BLaER1 treated with 17β-estradiol and CSF1 and Interleukin-3, amounts not matched to agents 10 nM and 100 nM (cell line): Measurements from ENCODE around the gene TCF25.

Experiments
- H3K27ac ChIP-seq, 11 experiments: shearing (Covaris generic); formaldehyde crosslinking; 2 replicates each; pipeline ENCODE4 v1.8.1; 2022
- H3K27me3 ChIP-seq, 11 experiments: shearing (Covaris generic); formaldehyde crosslinking; 2 replicates each; pipeline ENCODE4 v1.8.1; 2022
- H3K36me3 ChIP-seq, 11 experiments: shearing (Covaris generic); formaldehyde crosslinking; 2 replicates each; pipeline ENCODE4 v1.8.1; 2022
- H3K4me1 ChIP-seq, 10 experiments: shearing (Covaris generic); formaldehyde crosslinking; 2 replicates each; pipeline ENCODE4 v1.8.1; 2022
- H3K4me2 ChIP-seq, 11 experiments: shearing (Covaris generic); formaldehyde crosslinking; 2 replicates each; pipeline ENCODE4 v1.8.1; 2022
- H3K4me3 ChIP-seq, 10 experiments: shearing (Covaris generic); formaldehyde crosslinking; 2 replicates each; pipeline ENCODE4 v1.8.1; 2022
- H3K9ac ChIP-seq, 11 experiments: shearing (Covaris generic); formaldehyde crosslinking; 2 replicates each; pipeline ENCODE4 v1.8.1; 2022
- H3K9me3 ChIP-seq, 11 experiments: shearing (Covaris generic); formaldehyde crosslinking; replicated peaks in 1 of 11; 2 replicates each; pipeline ENCODE4 v1.8.1; 2022
- H4K20me1 ChIP-seq, 11 experiments: shearing (Covaris generic); formaldehyde crosslinking; 2 replicates each; pipeline ENCODE4 v1.8.1; 2022
- Cebpa-rat ChIP-seq, 11 experiments: shearing (Covaris generic); IDR thresholded peaks; 2 replicates each; pipeline ENCODE4 v1.8.1; 2022

Gene TCF25

DNA sequence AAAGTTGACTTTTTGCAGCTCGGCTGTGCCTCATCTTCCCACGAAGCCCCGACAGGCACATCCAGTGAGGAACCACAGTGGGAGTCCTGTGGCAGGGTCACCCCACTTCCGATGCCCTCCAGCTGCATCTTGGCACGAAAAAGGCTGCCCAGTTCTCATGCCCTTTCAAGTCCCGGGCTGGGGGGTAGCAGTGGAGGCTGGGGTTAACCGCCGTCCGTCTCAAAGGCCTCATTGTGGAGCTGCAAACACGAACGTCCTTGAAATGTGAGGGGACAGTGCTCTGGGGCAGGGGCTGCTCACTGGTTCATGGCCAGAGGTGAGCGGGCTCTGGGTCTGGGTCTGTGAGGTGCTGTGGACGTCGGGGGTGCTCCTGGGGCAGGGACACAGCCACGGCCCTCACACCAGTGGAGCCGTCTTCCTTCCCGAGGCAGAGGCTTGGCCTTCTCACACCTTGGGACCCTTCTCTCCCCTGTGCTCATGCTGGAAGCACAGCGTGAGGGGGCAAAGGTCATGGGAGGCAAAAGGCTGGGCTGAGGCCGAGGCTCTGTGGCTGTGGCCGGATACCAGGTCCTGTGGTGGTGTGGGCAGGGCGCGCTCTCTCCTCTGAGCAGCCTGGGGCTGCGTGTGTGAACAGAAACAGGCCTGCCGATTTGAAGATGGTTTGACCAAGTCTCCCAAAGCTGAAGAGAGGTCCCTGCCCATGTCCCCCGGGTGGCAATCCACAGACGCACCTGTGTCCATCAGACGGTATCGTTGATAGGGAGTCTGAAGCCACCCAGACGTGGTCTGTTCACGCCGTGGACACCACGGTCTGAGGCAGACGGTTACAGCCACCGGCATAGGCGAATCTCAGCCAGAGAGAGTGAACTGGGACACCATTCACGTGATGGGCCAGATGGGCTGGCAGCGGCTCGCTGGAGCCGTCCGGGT is 42.2 kb downstream of the TCF25 start:
- Histone ChIP-seq H3K4me1 (peaks cover 46 to 74% (median 64%) of the 10 kb centered on the region in 10 experiments), H4K20me1 (peaks cover 10 to 60% (median 34%) of the 10 kb centered on the region in 11 experiments; a peak in 17 of 22 replicates), H3K36me3 (peaks cover 24 to 36% (median 31%) of the 10 kb centered on the region in 11 experiments), H3K4me2 (peak overlapping the region in 4 of 11 experiments; percentile 0 to 20 (median 14); a peak in 3 of 22 replicates), H3K27ac (0 out of 22 replicates have a peak overlapping the region, but pooled peaks of 1 of the 11 experiments have one; percentile 3), H3K9ac (0 out of 22 replicates have a peak overlapping the region, but pooled peaks of 1 of the 11 experiments have one; percentile 6), H3K9me3 (no peaks in the 10 kb centered on the region), H3K27me3 (no peaks in the 10 kb centered on the region), H3K4me3 (no peak overlapping the region)
- no peak for TF ChIP-seq Cebpa-rat (IDR thresholded peaks at IDR 0.05)

DNA sequence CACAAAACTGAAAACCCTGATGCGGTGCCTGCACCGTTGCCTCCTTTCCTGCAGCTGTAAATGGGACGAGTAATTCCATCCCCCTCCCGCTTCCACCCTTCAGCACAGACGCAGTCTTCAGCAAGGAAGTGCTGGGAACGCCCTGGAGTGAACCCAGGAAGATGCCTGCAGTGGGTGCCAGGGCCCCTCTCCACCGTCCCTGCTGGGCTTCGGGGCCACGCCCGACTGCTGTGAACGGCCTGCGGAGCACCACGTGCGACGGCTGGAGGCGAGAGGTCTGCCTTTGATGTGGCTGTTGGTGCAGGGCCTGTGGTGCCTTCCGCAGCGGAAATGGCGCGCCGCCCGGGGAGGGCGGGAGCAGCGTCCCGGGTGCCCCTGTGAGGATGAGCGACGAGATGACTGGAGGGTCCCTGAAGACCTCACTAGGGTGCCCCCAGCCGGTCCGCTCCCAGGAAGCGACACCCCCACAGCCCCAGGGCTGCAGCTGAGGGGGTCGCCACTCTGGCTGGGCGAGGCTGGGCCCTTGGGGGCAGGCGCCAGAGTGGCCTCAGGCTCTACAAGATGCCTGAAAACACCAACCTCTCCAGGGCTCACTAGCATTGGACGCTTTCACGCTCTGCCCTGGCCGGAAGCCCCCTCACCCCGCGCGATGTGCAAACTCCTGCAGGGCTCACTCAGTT is 44.5 kb downstream of the TCF25 start:
- H3K9me3 ChIP-seq = no peaks in the 10 kb centered on the region
- H3K9ac ChIP-seq = peak overlapping the region; percentile 43 to 79 (median 74)
- peaks cover 6 to 13% (median 8%) of the 10 kb centered on the region in 11 experiments; a peak in 18 of 22 replicates for H3K36me3 ChIP-seq
- no peak for TF ChIP-seq Cebpa-rat (IDR thresholded peaks at IDR 0.05)
- peak overlapping the region; percentile 88 to 100 (median 98) for H3K4me2 ChIP-seq
- H3K27me3 ChIP-seq = no peaks in the 10 kb centered on the region
- peaks cover 0 to 45% (median 11%) of the 10 kb centered on the region in 11 experiments; a peak in 14 of 22 replicates for H4K20me1 ChIP-seq
- peak overlapping the region; percentile 46 to 66 (median 56) for H3K4me3 ChIP-seq
- H3K4me1 ChIP-seq = peaks cover 53 to 79% (median 75%) of the 10 kb centered on the region in 10 experiments
- peak overlapping the region; percentile 22 to 87 (median 80); a peak in 21 of 22 replicates for H3K27ac ChIP-seq

DNA sequence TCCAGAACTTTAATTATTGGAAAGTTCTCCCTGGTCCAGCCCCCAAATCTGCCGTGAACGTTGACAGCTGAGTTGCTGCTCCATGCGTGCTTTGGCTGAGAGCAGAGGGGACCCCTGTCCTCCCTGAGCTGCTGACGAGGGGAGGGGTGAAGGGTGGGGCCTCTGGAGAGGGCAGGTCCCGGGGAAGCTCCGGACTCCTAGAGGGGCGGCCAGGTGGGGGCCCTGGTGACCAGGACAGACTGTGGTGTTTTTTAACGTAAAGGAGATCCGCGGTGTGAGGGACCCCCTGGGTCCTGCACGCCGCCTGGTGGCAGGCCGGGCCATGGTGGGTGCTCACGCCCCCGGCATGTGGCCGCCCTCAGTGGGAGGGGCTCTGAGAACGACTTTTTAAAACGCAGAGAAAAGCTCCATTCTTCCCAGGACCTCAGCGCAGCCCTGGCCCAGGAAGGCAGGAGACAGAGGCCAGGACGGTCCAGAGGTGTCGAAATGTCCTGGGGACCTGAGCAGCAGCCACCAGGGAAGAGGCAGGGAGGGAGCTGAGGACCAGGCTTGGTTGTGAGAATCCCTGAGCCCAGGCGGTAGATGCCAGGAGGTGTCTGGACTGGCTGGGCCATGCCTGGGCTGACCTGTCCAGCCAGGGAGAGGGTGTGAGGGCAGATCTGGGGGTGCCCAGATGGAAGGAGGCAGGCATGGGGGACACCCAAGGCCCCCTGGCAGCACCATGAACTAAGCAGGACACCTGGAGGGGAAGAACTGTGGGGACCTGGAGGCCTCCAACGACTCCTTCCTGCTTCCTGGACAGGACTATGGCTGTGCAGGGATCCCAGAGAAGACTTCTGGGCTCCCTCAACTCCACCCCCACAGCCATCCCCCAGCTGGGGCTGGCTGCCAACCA is 45.3 kb downstream of the TCF25 start, which contains the start of gene MC1R:
TSS of gene MC1R (plus strand) at position 410 of the 895 bp plus-strand sequence. CDS start at position 807, 397 bp downstream.
- H3K36me3 ChIP-seq = peaks cover 0 to 6% (median under 1%) of the 10 kb centered on the region in 11 experiments; a peak in 8 of 22 replicates
- H4K20me1 ChIP-seq = peaks cover 0 to 42% (median 7%) of the 10 kb centered on the region in 11 experiments; a peak in 15 of 22 replicates
- H3K9ac ChIP-seq = peak within 1 kb of the TSS; percentile 43 to 84 (median 74)
- H3K27ac ChIP-seq = peak within 1 kb of the TSS; percentile 22 to 87 (median 80); a peak in 21 of 22 replicates
- H3K9me3 ChIP-seq = no peaks in the 10 kb centered on the region
- no peak for TF ChIP-seq Cebpa-rat (IDR thresholded peaks at IDR 0.05)
- peak within 1 kb of the TSS; percentile 46 to 66 (median 56) for H3K4me3 ChIP-seq
- peaks cover 53 to 82% (median 78%) of the 10 kb centered on the region in 10 experiments for H3K4me1 ChIP-seq
- no peaks in the 10 kb centered on the region; a peak in 2 of 22 replicates for H3K27me3 ChIP-seq
- peak within 1 kb of the TSS; percentile 88 to 100 (median 98) for H3K4me2 ChIP-seq

GRCh38 chr16:89919535-89920406 is 46.4 kb downstream of the TCF25 start:
- Histone ChIP-seq H3K9ac (peak overlapping the region in 9 of 11 experiments; percentile 68 to 93 (median 85); a peak in 6 of 22 replicates), H3K27ac (peak overlapping the region in 3 of 11 experiments; percentile 87 to 96 (median 95); a peak in 6 of 22 replicates), H3K9me3 (no peaks in the 10 kb centered on the region), H3K36me3 (0 out of 22 replicates have a peak, but pooled peaks cover 0 to 5% (median 0%) of the 10 kb centered on the region in 11 experiments), H3K4me2 (peak overlapping the region; percentile 88 to 100 (median 98)), H3K4me3 (peak overlapping the region in 2 of 10 experiments; percentile 83 to 84; a peak in 2 of 20 replicates), H3K27me3 (peaks cover 0 to 5% (median 0%) of the 10 kb centered on the region in 11 experiments; a peak in 3 of 22 replicates), H3K4me1 (peaks cover 63 to 92% (median 89%) of the 10 kb centered on the region in 10 experiments), H4K20me1 (peaks cover 10 to 48% (median 18%) of the 10 kb centered on the region in 11 experiments; a peak in 20 of 22 replicates)
- TF ChIP-seq Cebpa-rat (IDR thresholded peaks at IDR 0.05) = no peak

- Histone ChIP-seq H4K20me1 (peaks cover 17 to 54% (median 25%) of the 10 kb centered on the region in 11 experiments), H3K27me3 (peaks cover 0 to 5% (median 0%) of the 10 kb centered on the region in 11 experiments; a peak in 3 of 22 replicates), H3K36me3 (no peaks in the 10 kb centered on the region), H3K4me1 (peaks cover 73 to 95% (median 89%) of the 10 kb centered on the region in 10 experiments), H3K4me2 (peak overlapping the region; percentile 88 to 100 (median 98)), H3K4me3 (peak overlapping the region in 4 of 10 experiments; percentile 9 to 84 (median 78); a peak in 6 of 20 replicates), H3K9ac (peak overlapping the region; percentile 11 to 93 (median 84); a peak in 17 of 22 replicates), H3K9me3 (no peaks in the 10 kb centered on the region), H3K27ac (peak overlapping the region in 6 of 11 experiments; percentile 7 to 96 (median 88); a peak in 9 of 22 replicates)
- no peak for TF ChIP-seq Cebpa-rat (IDR thresholded peaks at IDR 0.05)
Observed at GRCh38 chr16:89920723-89921122, 47.3 kb downstream of the TCF25 start.

DNA sequence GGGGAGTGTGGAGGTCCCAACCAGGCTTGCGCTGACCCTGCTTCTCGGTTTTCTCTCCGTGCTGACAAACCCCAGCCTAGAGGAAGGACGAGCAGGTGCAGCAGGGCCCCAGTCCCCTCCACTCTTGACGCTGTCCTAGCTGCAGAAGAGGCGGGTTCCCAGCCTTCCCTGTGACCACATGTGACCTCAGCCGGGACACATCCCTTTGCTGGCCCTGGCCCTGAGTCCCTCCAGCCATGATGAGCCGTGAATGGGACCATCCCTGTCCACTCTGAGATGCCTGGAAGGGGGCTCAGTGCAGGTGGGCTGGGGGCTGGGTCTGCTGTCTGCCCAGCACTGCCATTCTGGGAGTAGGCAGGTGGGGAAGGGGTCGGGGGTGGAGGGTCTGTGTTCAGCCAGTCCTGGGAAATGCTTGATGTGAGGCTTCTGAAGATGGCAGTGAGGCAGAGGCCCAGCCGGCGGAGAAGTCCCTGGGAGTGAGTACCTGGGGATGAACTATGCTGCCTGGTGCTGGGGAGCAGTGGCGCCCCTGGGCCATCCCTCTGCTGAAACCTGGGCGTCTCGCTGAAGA is 47.8 kb downstream of the TCF25 start:
- Histone ChIP-seq H3K4me1 (peaks cover 74 to 91% (median 86%) of the 10 kb centered on the region in 10 experiments), H3K4me3 (peak overlapping the region; percentile 73 to 87 (median 79); a peak in 19 of 20 replicates), H3K36me3 (no peaks in the 10 kb centered on the region), H3K4me2 (peak overlapping the region; percentile 88 to 100 (median 98)), H3K27ac (peak overlapping the region; percentile 77 to 96 (median 85); a peak in 20 of 22 replicates), H3K9ac (peak overlapping the region; percentile 79 to 93 (median 85); a peak in 21 of 22 replicates), H3K27me3 (peaks cover 0 to 5% (median 0%) of the 10 kb centered on the region in 11 experiments; a peak in 3 of 22 replicates), H4K20me1 (peaks cover 18 to 55% (median 29%) of the 10 kb centered on the region in 11 experiments), H3K9me3 (no peaks in the 10 kb centered on the region)
- TF ChIP-seq Cebpa-rat (IDR thresholded peaks at IDR 0.05) = no peak
